ENCODE data around the gene EBF3. TPM values are rescaled to one million over a fixed set of nuclear protein-coding genes. Genes with fewer than 3 reads are reported as not detected.

EBF3 gene
- total and polyA plus RNA-seq, 2 experiments from 2014 or later: 0.22 to 0.77 TPM

DNA sequence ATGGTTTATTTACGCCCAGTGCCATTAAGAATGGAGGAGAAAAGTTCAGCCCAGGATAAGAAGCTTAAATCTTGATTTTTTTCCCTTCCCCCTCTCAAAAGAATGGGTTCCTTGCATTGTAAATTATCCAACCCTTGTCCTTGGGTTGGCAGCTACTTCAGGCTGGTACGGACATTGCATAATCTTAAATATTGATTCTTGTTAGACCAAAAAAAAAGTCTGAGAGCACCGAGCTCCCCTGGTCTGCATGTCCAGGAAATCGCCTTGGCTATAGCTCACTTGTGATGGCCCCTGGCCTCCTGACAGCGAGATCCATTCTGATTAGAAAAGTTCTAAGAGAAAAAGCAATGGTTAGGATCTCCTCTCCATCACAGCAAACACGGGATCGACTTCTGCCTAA lies 151.7 kb downstream of the EBF3 start:
- no peak overlapping the region for H3K4me2 ChIP-seq
- no peaks in the 10 kb centered on the region for H3K27me3 ChIP-seq
- TF ChIP-seq CTCF (IDR thresholded peaks at IDR 0.05; ENCODE audit: poor library complexity) (no peak), EZH2phosphoT487 (IDR thresholded peaks at IDR 0.05; ENCODE audit: low read depth, severe bottlenecking, unreplicated experiment) (no peak), EZH2 (IDR thresholded peaks at IDR 0.05; ENCODE audit: borderline replicate concordance) (no peak)
- 82% methylated on average over 7 of the region's 7 CpGs for whole genome bisulfite sequencing (ENCODE audit: low lambda C conversion rate, missing lambda C conversion rate)
- no peaks in the 10 kb centered on the region for H3K79me2 ChIP-seq
- H4K20me1 ChIP-seq (ENCODE audit: insufficient read depth, poor library complexity, severe bottlenecking): no peaks in the 10 kb centered on the region
- no peaks in the 10 kb centered on the region for H3K36me3 ChIP-seq (replicated peaks; ENCODE audit: insufficient read depth, low read depth)
- no peak overlapping the region for H2AFZ ChIP-seq
- no peaks in the 10 kb centered on the region for H3K9me2 ChIP-seq (replicated peaks; ENCODE audit: insufficient read depth)
- H3K4me1 ChIP-seq (ENCODE audit: insufficient read depth): peaks cover 11% of the 10 kb centered on the region
- no peak overlapping the region for H3K4me3 ChIP-seq
- H3K9me3 ChIP-seq (ENCODE audit: low read depth): no peaks in the 10 kb centered on the region
- no peak overlapping the region for H3K27ac ChIP-seq
- no peak for DNase-seq (ENCODE audit: low spot score)

DNA sequence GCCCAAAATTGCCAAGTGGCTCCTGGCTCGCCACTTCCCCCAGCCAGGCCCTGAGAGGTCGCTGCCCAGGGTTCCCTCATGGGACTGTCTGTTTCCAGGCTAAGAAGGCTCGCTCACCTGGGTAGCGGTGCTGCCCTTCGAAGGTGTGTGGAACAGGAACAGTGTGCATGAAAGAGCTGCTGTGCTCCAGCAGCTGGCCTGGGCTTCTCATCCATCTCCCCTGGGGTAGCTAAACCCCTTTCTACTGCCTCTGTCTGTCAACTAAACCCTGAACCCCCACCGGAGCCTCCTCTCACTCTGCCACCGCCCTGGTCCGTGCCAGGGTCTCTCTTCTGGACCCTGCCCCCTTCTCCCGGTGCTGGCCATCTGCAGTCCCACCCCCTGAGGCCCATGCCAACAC lies 152.9 kb downstream of the EBF3 start:
- Histone ChIP-seq H2AFZ (no peak overlapping the region), H3K4me2 (no peak overlapping the region), H3K27ac (no peak overlapping the region), H3K9me3 (ENCODE audit: low read depth) (no peaks in the 10 kb centered on the region), H4K20me1 (ENCODE audit: insufficient read depth, poor library complexity, severe bottlenecking) (no peaks in the 10 kb centered on the region), H3K79me2 (no peaks in the 10 kb centered on the region), H3K9me2 (replicated peaks; ENCODE audit: insufficient read depth) (no peaks in the 10 kb centered on the region), H3K36me3 (replicated peaks; ENCODE audit: insufficient read depth, low read depth) (no peaks in the 10 kb centered on the region), H3K4me3 (no peak overlapping the region), H3K4me1 (ENCODE audit: insufficient read depth) (peaks cover 11% of the 10 kb centered on the region), H3K27me3 (no peaks in the 10 kb centered on the region)
- TF ChIP-seq EZH2 (IDR thresholded peaks at IDR 0.05; ENCODE audit: borderline replicate concordance) (no peak), EZH2phosphoT487 (IDR thresholded peaks at IDR 0.05; ENCODE audit: low read depth, severe bottlenecking, unreplicated experiment) (no peak), CTCF (IDR thresholded peaks at IDR 0.05; ENCODE audit: poor library complexity) (no peak)
- DNase-seq (ENCODE audit: low spot score): no peak
- 92% methylated on average over 8 of the region's 9 CpGs for WGBS (ENCODE audit: low lambda C conversion rate, missing lambda C conversion rate)

DNA sequence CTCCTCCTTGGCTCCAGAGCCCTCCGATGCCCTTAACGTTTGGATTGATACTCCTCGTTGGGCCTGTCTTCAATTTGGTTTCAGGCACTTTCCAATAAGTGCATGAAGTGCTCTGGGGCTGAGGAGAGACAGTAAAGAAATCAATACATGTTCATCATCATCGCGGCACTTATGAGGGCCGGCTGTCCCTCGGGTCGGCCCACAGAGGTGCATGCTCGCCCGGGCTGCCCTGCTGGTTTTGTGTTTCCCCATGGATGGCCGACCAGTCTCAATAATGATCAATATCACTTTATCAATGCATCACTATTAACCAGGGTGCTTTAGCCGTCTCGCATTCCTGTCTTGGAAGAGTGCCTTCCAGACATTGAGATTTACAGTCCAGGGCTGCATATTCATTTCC lies 154.2 kb downstream of the EBF3 start:
- Histone ChIP-seq H3K4me2 (no peak overlapping the region), H3K27me3 (no peaks in the 10 kb centered on the region), H2AFZ (no peak overlapping the region), H3K9me3 (ENCODE audit: low read depth) (no peaks in the 10 kb centered on the region), H3K9me2 (replicated peaks; ENCODE audit: insufficient read depth) (no peaks in the 10 kb centered on the region), H3K79me2 (no peaks in the 10 kb centered on the region), H3K36me3 (replicated peaks; ENCODE audit: insufficient read depth, low read depth) (no peaks in the 10 kb centered on the region), H3K4me1 (ENCODE audit: insufficient read depth) (peaks cover 5% of the 10 kb centered on the region), H3K4me3 (no peak overlapping the region), H4K20me1 (ENCODE audit: insufficient read depth, poor library complexity, severe bottlenecking) (no peaks in the 10 kb centered on the region), H3K27ac (no peak overlapping the region)
- 90% methylated on average over 12 of the region's 13 CpGs for WGBS (ENCODE audit: low lambda C conversion rate, missing lambda C conversion rate)
- TF ChIP-seq EZH2 (IDR thresholded peaks at IDR 0.05; ENCODE audit: borderline replicate concordance) (no peak), EZH2phosphoT487 (IDR thresholded peaks at IDR 0.05; ENCODE audit: low read depth, severe bottlenecking, unreplicated experiment) (no peak), CTCF (IDR thresholded peaks at IDR 0.05; ENCODE audit: poor library complexity) (no peak)
- DNase-seq (ENCODE audit: low spot score): no peak

DNA sequence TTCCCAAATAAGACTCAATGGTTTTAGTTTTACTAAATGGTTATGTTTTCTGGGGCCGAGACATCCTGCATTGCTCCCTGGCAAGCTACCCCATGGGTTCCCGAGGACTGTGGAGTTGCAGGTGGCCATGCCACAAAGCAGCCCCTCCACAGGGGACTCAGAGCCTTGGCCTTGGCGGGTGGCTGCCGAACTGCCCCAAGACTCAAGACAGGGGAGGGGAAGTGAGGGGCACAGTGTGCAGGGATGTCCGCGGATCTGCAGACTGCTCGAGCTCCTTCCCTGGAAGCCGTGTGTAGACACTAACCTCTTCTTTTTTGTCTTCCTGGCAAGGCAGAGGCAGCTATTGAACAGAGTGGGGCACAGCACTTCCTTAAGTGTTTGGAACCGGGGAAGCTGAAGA lies 154.6 kb downstream of the EBF3 start:
- DNase-seq (ENCODE audit: low spot score): no peak
- H2AFZ ChIP-seq: no peak overlapping the region
- no peak for TF ChIP-seq CTCF (IDR thresholded peaks at IDR 0.05; ENCODE audit: poor library complexity)
- TF ChIP-seq EZH2phosphoT487 (IDR thresholded peaks at IDR 0.05; ENCODE audit: low read depth, severe bottlenecking, unreplicated experiment): no peak
- TF ChIP-seq EZH2 (IDR thresholded peaks at IDR 0.05; ENCODE audit: borderline replicate concordance): no peak
- no peaks in the 10 kb centered on the region for H3K36me3 ChIP-seq (replicated peaks; ENCODE audit: insufficient read depth, low read depth)
- H3K4me2 ChIP-seq: no peak overlapping the region
- no peaks in the 10 kb centered on the region for H3K27me3 ChIP-seq
- no peaks in the 10 kb centered on the region for H3K9me2 ChIP-seq (replicated peaks; ENCODE audit: insufficient read depth)
- no peaks in the 10 kb centered on the region for H4K20me1 ChIP-seq (ENCODE audit: insufficient read depth, poor library complexity, severe bottlenecking)
- H3K4me1 ChIP-seq (ENCODE audit: insufficient read depth): peaks cover 1% of the 10 kb centered on the region
- no peak overlapping the region for H3K27ac ChIP-seq
- H3K9me3 ChIP-seq (ENCODE audit: low read depth): no peaks in the 10 kb centered on the region
- H3K79me2 ChIP-seq: no peaks in the 10 kb centered on the region
- WGBS (ENCODE audit: low lambda C conversion rate, missing lambda C conversion rate): 89% methylated on average over 9 of the region's 9 CpGs
- no peak overlapping the region for H3K4me3 ChIP-seq
